NAMALWA (cell line): ENCODE data around the gene FAT1.

ENCODE experiments used
- DNase-seq: peaks from one replicate; pipeline ENCODE4 v3.0.0-alpha.2; 2015; ENCODE audit warnings: low spot score

Gene FAT1

GRCh38 chr4:186561748-186562147 lies 161.9 kb downstream of the FAT1 start:
- DNase-seq, result no peak

- DNase-seq, result no peak
Observed at GRCh38 chr4:186560647-186561046, 163.0 kb downstream of the FAT1 start.

GRCh38 chr4:186557486-186557885 lies 166.2 kb downstream of the FAT1 start:
- DNase-seq, result no peak

GRCh38 chr4:186557061-186557460 lies 166.6 kb downstream of the FAT1 start:
- DNase-seq, result no peak

- no peak for DNase-seq
Observed at GRCh38 chr4:186554914-186555827, 168.5 kb downstream of the FAT1 start, which contains the start of gene MTNR1A. TSS of gene MTNR1A (minus strand) at chr4:186555567. CDS start at chr4:186555365, 202 bp downstream.

- no peak for DNase-seq
Observed at GRCh38 chr4:186554539-186554913, 169.1 kb downstream of the FAT1 start.

GRCh38 chr4:186553717-186554116 lies 169.9 kb downstream of the FAT1 start:
- no peak for DNase-seq

- DNase-seq, result no peak
Observed at GRCh38 chr4:186551849-186552248, 171.8 kb downstream of the FAT1 start.

- no peak for DNase-seq
Observed at GRCh38 chr4:186545436-186545835, 178.2 kb downstream of the FAT1 start.

GRCh38 chr4:186543206-186543605 lies 180.4 kb downstream of the FAT1 start:
- DNase-seq, result no peak

- no peak for DNase-seq
Observed at GRCh38 chr4:186541801-186542200, 181.9 kb downstream of the FAT1 start.

- DNase-seq, result no peak
Observed at GRCh38 chr4:186537843-186538521, 185.7 kb downstream of the FAT1 start.
